GM21576 (cell line): ENCODE data around the gene CACNA1C.

ENCODE experiments used
- ATAC-seq: cut with Tn5 transposase; IDR thresholded peaks from one replicate; pipeline ENCODE4 v1.9.1; 2021; ENCODE audit warnings: mild to moderate bottlenecking, moderate library complexity; ENCODE audit not compliant: unreplicated experiment

Gene CACNA1C

GRCh38 chr12:2460051-2460670, 407.4 kb downstream of the CACNA1C start:
- no peak for ATAC-seq

DNA sequence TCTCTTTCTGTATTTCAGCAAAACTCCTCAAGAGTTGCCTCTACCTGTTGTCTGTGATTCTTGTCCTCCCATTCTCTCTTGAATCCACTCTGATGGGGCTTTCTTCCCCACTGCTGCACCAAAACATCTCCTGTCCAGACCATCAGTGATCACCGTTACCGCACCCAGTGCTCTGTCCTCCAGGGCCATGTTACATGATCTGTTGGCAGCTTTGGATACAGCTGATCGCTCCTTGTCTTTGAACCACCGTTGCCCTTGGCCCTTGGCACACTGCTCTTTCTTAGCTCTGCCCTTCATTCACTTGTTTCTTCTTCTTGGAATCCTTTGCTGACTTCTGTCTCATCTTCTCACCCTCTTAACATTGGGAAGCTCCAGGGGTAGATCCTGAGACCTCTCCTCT, 408.3 kb downstream of the CACNA1C start:
- ATAC-seq, result no peak

DNA sequence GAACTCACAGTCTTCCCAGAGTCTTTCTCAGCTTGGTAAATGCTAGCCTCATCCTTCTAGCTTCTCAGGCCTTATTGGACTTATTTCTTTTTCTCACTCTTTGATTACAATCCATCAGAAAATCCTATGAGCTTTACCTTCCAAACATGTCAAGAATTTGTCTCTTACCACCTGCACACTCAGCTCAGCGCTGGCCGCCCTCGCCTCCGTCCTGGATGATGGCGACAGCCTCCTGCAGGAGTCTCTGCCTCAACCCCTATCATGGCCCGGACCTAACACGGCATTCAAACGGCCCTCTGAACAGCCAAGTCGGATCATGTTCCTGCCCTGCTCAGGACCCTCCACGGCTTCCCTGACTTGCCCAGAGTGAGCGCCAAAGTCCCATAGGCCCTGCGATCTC, 408.9 kb downstream of the CACNA1C start:
- ATAC-seq, result no peak

- ATAC-seq, result no peak
These were observed 409.3 kb downstream of the CACNA1C start for GRCh38 chr12:2462087-2462486.

DNA sequence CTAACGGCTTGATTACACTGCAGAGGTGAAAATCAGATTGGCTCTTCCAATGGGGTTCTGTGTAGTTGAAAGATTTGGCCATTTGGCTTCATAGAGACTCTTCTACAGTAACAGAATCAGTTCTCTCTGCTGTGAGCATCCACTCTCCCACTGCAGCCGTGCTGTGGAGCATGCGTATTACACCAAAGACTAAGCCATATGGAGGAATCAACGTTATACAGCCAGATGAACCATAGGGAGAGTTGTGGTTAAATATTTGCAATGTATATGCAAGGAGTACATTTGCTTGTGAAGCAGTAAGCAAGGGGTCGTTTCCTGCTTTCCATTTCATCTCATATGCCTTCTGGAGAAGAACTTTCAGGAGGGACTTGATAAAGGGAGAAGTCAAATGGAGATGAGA, 410.9 kb downstream of the CACNA1C start:
- no peak for ATAC-seq

- ATAC-seq, result no peak
These were observed 412.9 kb downstream of the CACNA1C start for GRCh38 chr12:2465681-2466080.

- no peak for ATAC-seq
These were observed 413.4 kb downstream of the CACNA1C start for GRCh38 chr12:2466211-2466610.

DNA sequence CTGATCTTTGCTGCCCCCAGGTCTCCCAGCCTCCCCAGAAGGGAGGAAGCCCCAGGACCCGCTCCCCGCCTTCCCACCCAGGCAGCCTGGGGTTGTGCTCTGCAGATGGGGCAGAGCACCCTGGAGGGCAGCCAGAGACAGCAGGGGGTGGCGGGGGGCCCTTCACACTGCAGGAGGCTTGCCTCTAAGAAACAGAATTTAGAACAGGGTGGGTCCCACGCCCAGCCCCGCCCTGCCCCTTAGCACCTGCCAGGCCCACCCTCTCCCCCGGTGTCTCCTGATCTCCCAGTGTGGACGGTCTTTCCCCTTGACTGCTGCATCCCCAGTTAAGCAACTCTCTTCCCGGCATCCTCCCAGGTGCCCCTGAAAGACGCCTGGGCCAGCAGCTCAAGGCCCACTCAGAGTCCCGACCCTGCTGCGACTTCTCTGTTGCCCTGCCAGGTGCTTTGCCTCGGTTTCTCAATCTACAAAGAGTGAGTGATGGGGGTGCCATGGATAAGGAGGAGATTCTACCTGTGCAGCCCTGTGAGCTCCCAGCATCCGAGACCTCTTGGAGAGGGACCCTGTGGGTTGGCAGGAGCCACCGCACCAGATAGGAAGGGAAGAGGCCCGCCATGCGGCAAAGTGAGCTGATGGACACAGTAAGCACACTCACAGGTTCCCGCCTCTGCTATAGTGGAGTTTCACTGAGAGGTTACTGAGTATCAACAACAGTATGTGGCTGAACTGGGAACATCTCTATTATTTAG, 414.8 kb downstream of the CACNA1C start:
- ATAC-seq, result no peak

DNA sequence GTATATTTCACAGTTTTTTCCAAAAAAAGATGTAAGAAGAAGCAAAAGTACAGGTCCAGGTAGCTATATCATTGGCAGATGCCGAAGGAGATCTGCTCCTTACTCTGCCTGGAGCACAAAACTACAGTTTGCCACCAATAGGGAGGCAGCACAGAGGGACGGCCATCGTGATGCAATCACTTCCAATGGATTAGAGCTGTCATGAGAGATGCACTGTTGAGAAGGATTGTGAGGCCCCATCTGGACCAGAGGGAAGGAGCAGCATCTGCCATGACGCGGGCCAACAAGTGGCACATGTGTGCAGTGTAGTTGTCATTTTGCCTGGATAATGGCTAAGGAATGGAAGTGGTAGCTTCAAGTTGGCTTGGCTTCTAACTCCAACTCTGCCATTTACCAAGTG, 423.2 kb downstream of the CACNA1C start:
- ATAC-seq, result no peak

- no peak for ATAC-seq
These were observed 424.4 kb downstream of the CACNA1C start for GRCh38 chr12:2477009-2477766.

- ATAC-seq, result no peak
These were observed 427.2 kb downstream of the CACNA1C start for GRCh38 chr12:2479851-2480535.

DNA sequence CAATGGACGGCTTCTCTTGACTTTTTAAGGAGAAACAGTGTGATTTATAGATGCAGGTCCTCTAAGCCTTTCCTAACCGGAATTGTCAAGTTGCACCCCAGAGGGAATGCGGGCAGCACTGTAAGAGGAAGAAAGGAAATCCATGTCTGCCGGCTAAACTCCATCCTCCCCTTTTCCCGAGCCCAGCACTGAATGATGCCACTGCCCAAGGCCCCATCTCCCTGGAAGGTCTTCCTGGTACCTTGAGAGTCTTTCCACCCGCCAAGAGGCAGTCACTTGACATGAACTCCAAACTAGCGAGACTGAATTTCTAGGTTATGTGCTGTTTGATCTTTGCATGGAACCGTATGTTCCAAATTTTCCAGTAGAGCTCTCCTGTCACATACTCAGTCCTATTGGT, 428.6 kb downstream of the CACNA1C start:
- ATAC-seq, result no peak

- no peak for ATAC-seq
These were observed 429.2 kb downstream of the CACNA1C start for GRCh38 chr12:2481951-2482350.

DNA sequence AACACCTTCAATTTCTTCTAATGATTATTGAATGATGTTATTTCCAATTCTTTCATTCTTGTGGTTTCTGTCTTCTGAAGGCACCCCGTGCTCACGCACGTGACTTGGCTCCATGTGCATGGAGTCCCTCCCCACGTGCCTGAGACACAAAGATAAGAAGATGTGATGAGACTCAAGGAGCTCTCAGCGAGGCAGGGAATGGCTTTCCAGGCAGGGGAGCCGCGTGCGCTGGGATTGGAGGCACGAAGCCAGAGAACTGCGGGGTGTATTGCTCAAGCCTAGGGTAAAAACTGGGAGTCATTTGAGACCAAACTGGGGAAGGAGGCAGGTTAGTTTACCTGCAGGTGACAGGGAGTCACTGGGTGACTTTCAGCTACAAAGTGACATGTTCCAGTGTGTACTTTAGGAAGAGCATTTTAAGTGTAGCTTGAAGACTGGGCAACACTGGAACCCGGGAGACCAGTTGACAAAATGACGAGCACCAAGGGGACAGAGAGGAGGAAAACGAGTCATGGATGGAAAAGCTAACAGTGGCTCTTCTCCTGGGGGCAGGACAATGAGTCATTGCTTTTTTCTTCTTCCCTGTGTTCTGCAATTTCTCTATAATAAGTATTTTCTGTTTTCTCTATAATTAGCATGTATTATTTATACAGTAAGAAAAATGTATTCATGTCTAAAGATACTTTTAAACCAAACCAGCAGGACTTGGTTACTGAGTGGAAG, 430.3 kb downstream of the CACNA1C start:
- ATAC-seq, result no peak

- ATAC-seq, result no peak
These were observed 430.9 kb downstream of the CACNA1C start for GRCh38 chr12:2483713-2484112.

DNA sequence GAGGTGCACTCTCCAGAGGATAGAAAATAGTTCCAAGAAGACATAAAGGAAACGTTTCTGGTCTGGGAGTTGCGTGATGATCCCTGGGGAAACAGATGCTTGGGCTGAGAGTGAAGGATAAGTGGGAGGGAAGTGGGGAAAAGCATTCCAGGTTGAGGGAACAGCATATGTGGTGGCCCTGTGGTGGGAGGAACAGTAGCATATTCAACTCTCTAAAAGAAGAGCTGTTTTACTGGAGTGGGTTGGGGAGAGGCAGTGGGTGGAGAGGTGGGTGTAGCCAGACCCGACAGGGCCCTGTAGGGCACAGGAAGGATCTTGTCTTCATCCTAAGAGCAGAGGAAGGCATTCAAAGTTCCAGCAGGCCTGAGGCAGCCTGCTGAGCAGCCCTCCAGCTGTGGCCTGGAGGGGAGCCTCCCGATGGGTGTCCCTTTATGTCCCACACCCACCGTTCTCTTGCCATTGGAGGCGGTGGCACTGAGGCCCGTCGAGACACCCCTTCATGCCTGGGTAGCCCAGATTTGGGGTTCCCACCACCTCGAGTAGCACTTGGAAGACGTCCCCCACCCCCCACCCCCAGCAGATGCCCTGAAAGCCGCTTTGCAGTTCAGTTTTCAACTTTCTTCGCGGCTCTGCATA, 431.5 kb downstream of the CACNA1C start:
- ATAC-seq, result no peak

GRCh38 chr12:2485681-2486080, 432.9 kb downstream of the CACNA1C start:
- no peak for ATAC-seq

- no peak for ATAC-seq
These were observed 434.0 kb downstream of the CACNA1C start for GRCh38 chr12:2486796-2487195.

- no peak for ATAC-seq
These were observed 434.5 kb downstream of the CACNA1C start for GRCh38 chr12:2487278-2487677.

- ATAC-seq, result no peak
These were observed 435.3 kb downstream of the CACNA1C start for GRCh38 chr12:2488131-2488530.
